WTC11 (cell line): Measurements from ENCODE around the gene EMD. TPM values are rescaled to one million over a fixed set of nuclear protein-coding genes. Genes with fewer than 3 reads are reported as not detected.

Source experiments
- ATAC-seq: fragments of 200-7000 bp; cut with Tn5 transposase; 2 replicates; pipeline ENCODE4 v1.10.0; 2021; ENCODE audit warnings: mild to moderate bottlenecking, moderate library complexity
- CTCF ChIA-PET: fragments of 300-600 bp; sonication (Branson Sonifier 250); formaldehyde crosslinking; loops from one replicate; lab custom pipeline; 2021; ENCODE audit warnings: antibody characterized with exemption; lab: Charles Lee
- POLR2A ChIA-PET: fragments of 350-600 bp; sonication (Branson Sonifier 250); formaldehyde crosslinking; loops from one replicate; lab custom pipeline; 2021; ENCODE audit warnings: antibody characterized with exemption; lab: Charles Lee
- DNase-seq: peaks from one replicate; pipeline ENCODE4 v3.0.0; 2021; ENCODE audit warnings: low spot score
- H3K27ac Mint-ChIP-seq: 2 replicates; pipeline ENCODE4 v1.8.0; 2021; ENCODE audit warnings: mixed read lengths
- H3K27me3 Mint-ChIP-seq: 2 replicates; pipeline ENCODE4 v1.8.0; 2021; ENCODE audit warnings: low read depth, mild to moderate bottlenecking, moderate library complexity, mixed read lengths
- H3K36me3 Mint-ChIP-seq: 2 replicates; pipeline ENCODE4 v1.8.0; 2021; ENCODE audit warnings: mixed read lengths
- H3K4me1 Mint-ChIP-seq: 2 replicates; pipeline ENCODE4 v1.8.0; 2022; ENCODE audit warnings: mixed read lengths
- H3K4me3 Mint-ChIP-seq: 2 replicates; pipeline ENCODE4 v1.8.0; 2021; ENCODE audit warnings: mild to moderate bottlenecking, moderate library complexity, mixed read lengths
- H3K9me3 Mint-ChIP-seq: 2 replicates; pipeline ENCODE4 v1.8.0; 2021; ENCODE audit warnings: mixed read lengths
- CBFB ChIP-seq: sonication (generic); formaldehyde crosslinking; IDR thresholded peaks from 2 replicates; pipeline ENCODE4 v1.8.1; 2022; ENCODE audit warnings: mild to moderate bottlenecking, low read depth, missing genetic modification reagents
- FOXP1 ChIP-seq: sonication (generic); formaldehyde crosslinking; IDR thresholded peaks from 2 replicates; pipeline ENCODE4 v1.8.0; 2022; ENCODE audit warnings: missing genetic modification reagents, mild to moderate bottlenecking, moderate library complexity, borderline replicate concordance
- GTF2I ChIP-seq: fragments of 250-450 bp; sonication (Bioruptor Pico); conservative IDR thresholded peaks from 2 replicates; pipeline ENCODE4 v1.4.0; 2021; ENCODE audit warnings: mild to moderate bottlenecking
- JAZF1 ChIP-seq: fragments of 250-450 bp; sonication (Bioruptor Pico); IDR thresholded peaks from 2 replicates; pipeline ENCODE4 v1.9.0; 2021; ENCODE audit warnings: moderate library complexity, mild to moderate bottlenecking, inconsistent platforms
- KAT7 ChIP-seq: sonication (generic); formaldehyde crosslinking; IDR thresholded peaks from 2 replicates; pipeline ENCODE4 v1.8.1; 2023; ENCODE audit warnings: missing genetic modification reagents, mild to moderate bottlenecking, borderline replicate concordance
- MXD4 ChIP-seq: fragments of 250-450 bp; sonication (Bioruptor Pico); IDR thresholded peaks from 2 replicates; pipeline ENCODE4 v1.8.0; 2021; ENCODE audit warnings: mild to moderate bottlenecking, moderate library complexity, borderline replicate concordance
- NFE2L1 ChIP-seq: sonication (generic); formaldehyde crosslinking; IDR thresholded peaks from 2 replicates; pipeline ENCODE4 v1.8.1; 2023; ENCODE audit warnings: missing genetic modification reagents
- NFYB ChIP-seq: sonication (generic); formaldehyde crosslinking; conservative IDR thresholded peaks from 2 replicates; pipeline ENCODE4 v1.8.0; 2022; ENCODE audit warnings: low read depth, missing genetic modification reagents
- NR1H2 ChIP-seq: sonication (generic); formaldehyde crosslinking; IDR thresholded peaks from 2 replicates; pipeline ENCODE4 v1.9.0; 2021; ENCODE audit warnings: mild to moderate bottlenecking, moderate library complexity, missing genetic modification reagents
- OVOL2 ChIP-seq: fragments of 250-450 bp; sonication (Bioruptor Pico); IDR thresholded peaks from 2 replicates; pipeline ENCODE4 v1.9.0; 2021; ENCODE audit warnings: mild to moderate bottlenecking, borderline replicate concordance
- PRRX2 ChIP-seq: fragments of 250-450 bp; sonication (Bioruptor Pico); IDR thresholded peaks from 2 replicates; pipeline ENCODE4 v1.8.0; 2021; ENCODE audit warnings: mild to moderate bottlenecking
- RORB ChIP-seq: fragments of 250-450 bp; sonication (Bioruptor Pico); IDR thresholded peaks from 2 replicates; pipeline ENCODE4 v1.9.0; 2021; ENCODE audit warnings: mild to moderate bottlenecking
- SMAD4 ChIP-seq: sonication (generic); formaldehyde crosslinking; IDR thresholded peaks from 2 replicates; pipeline ENCODE4 v1.8.0; 2022; ENCODE audit warnings: mild to moderate bottlenecking, missing genetic modification reagents
- TEAD4 ChIP-seq: sonication (generic); formaldehyde crosslinking; IDR thresholded peaks from 2 replicates; pipeline ENCODE4 v1.8.0; 2022; ENCODE audit warnings: mild to moderate bottlenecking, missing genetic modification reagents
- ZNF263 ChIP-seq: sonication (generic); formaldehyde crosslinking; IDR thresholded peaks from 2 replicates; pipeline ENCODE4 v1.8.1; 2022; ENCODE audit warnings: low read depth, mild to moderate bottlenecking, moderate library complexity, missing genetic modification reagents
- total RNA-seq: library from RNA; stranded (reverse); gene quantifications from 3 replicates; pipeline ENCODE4 v1.2.3, GENCODE V29; 2021
- TF ChIP-seq, protein P1 (sequence below): sonication (generic); formaldehyde crosslinking; IDR thresholded peaks from 2 replicates; pipeline ENCODE4 v1.8.0; 2022; ENCODE audit warnings: missing genetic modification reagents
- TF ChIP-seq, protein P2 (sequence below): sonication (generic); formaldehyde crosslinking; IDR thresholded peaks from 2 replicates; pipeline ENCODE4 v1.8.0; 2023; ENCODE audit warnings: missing genetic modification reagents, mild to moderate bottlenecking, borderline replicate concordance
- TF ChIP-seq, protein P3 (sequence below): fragments of 250-450 bp; sonication (Bioruptor Pico); IDR thresholded peaks from 2 replicates; pipeline ENCODE4 v1.9.0; 2021; ENCODE audit warnings: mild to moderate bottlenecking
- TF ChIP-seq, protein P4 (sequence below): sonication (generic); formaldehyde crosslinking; IDR thresholded peaks from 2 replicates; pipeline ENCODE4 v1.8.0; 2023; ENCODE audit warnings: missing genetic modification reagents
- TF ChIP-seq, protein P5 (sequence below): sonication (generic); formaldehyde crosslinking; IDR thresholded peaks from 2 replicates; pipeline ENCODE4 v1.8.0; 2023; ENCODE audit warnings: mild to moderate bottlenecking, missing genetic modification reagents

The EMD gene
- total RNA-seq, 1 experiment from 2014 or later: 78.3 TPM

DNA sequence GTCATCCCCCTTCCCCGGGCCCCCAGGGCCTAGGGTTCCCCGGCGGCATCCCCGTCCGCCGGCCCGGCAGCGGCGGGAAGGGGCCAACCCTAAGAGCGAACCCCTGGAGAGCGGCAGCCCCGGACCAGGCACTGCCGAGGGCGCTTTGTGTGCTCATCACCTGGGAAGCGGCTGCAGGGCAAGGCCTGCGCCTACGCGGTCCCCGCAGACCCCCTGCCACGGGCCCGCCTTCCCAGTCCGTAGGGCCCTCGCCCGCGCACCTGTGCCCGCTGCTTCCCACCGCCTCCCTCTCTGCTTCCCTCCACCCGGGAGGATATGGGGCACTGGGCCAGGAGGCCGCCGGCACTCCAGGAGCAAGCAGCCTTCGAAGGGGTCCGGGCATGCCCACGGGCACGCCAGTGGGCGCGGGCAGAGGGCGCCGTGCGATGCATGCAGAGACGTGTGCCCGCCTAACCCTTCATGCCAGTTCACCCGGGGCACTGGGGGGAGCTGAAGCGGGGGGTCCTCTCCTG, 7.2 kb upstream of the EMD start (continued):
- TF ChIP-seq JAZF1 (CRISPR knock-in tag): no peak
- no peak for TF ChIP-seq NFYB (CRISPR knock-in tag)
- TF ChIP-seq, protein P1, sequence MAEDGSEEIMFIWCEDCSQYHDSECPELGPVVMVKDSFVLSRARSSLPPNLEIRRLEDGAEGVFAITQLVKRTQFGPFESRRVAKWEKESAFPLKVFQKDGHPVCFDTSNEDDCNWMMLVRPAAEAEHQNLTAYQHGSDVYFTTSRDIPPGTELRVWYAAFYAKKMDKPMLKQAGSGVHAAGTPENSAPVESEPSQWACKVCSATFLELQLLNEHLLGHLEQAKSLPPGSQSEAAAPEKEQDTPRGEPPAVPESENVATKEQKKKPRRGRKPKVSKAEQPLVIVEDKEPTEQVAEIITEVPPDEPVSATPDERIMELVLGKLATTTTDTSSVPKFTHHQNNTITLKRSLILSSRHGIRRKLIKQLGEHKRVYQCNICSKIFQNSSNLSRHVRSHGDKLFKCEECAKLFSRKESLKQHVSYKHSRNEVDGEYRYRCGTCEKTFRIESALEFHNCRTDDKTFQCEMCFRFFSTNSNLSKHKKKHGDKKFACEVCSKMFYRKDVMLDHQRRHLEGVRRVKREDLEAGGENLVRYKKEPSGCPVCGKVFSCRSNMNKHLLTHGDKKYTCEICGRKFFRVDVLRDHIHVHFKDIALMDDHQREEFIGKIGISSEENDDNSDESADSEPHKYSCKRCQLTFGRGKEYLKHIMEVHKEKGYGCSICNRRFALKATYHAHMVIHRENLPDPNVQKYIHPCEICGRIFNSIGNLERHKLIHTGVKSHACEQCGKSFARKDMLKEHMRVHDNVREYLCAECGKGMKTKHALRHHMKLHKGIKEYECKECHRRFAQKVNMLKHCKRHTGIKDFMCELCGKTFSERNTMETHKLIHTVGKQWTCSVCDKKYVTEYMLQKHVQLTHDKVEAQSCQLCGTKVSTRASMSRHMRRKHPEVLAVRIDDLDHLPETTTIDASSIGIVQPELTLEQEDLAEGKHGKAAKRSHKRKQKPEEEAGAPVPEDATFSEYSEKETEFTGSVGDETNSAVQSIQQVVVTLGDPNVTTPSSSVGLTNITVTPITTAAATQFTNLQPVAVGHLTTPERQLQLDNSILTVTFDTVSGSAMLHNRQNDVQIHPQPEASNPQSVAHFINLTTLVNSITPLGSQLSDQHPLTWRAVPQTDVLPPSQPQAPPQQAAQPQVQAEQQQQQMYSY (CRISPR knock-in tag): no peak
- no peak for TF ChIP-seq RORB
- TF ChIP-seq OVOL2: no peak
- no peak for TF ChIP-seq GTF2I (CRISPR knock-in tag)
- TF ChIP-seq MXD4: no peak
- no peak for TF ChIP-seq ZNF263

DNA sequence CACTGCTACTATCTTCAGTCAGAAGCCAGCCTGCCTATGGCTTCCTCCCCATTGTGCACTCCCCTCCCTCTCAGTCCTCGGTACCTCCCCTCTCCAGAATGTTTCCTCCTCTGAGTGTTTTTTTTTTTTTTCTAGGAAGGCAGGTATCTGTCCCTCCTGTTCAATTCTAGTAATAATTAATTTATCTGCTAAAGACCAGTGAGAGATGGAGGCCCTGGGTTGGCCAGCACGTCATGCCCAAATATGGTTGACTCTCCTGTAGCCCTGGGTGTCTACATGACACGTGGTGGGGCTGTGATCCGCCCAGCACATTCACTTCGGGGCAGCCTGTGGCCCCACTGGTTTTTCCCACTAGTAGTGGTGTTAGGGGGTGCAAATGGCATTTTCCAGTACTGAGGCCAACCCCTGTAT, 6.5 kb upstream of the EMD start:
- DNase-seq (no peak), ATAC-seq (no peak)
- peak overlapping the region; percentile 56 for H3K4me3 Mint-ChIP-seq
- peaks cover 10% of the 10 kb centered on the region for H3K36me3 Mint-ChIP-seq
- POLR2A ChIA-PET: interaction anchor here (1.1 to 2.0 kb wide), 5 partner anchors 8 to 118 kb away, joined by 4 to 10 read pairs (median 7); partner anchors contain the start of genes RPL10 and SLC10A3
- CTCF ChIA-PET: interaction anchor here (0.5 to 3.0 kb wide), 24 partner anchors 10 to 425 kb away, joined by 3 to 43 read pairs (median 6); partner anchors contain the start of genes ATP6AP1, DNASE1L1, IKBKG and PLXNA3
- peaks cover 11% of the 10 kb centered on the region for H3K4me1 Mint-ChIP-seq
- no peaks in the 10 kb centered on the region for H3K9me3 Mint-ChIP-seq
- H3K27ac Mint-ChIP-seq: no peak overlapping the region
- H3K27me3 Mint-ChIP-seq: peaks cover 11% of the 10 kb centered on the region
- TF ChIP-seq SMAD4 (no peak), NR1H2 (CRISPR knock-in tag) (no peak), TEAD4 (CRISPR knock-in tag) (no peak), FOXP1 (no peak), KAT7 (CRISPR knock-in tag) (no peak), NFE2L1 (no peak), CBFB (no peak), PRRX2 (no peak)
- TF ChIP-seq, protein P2, sequence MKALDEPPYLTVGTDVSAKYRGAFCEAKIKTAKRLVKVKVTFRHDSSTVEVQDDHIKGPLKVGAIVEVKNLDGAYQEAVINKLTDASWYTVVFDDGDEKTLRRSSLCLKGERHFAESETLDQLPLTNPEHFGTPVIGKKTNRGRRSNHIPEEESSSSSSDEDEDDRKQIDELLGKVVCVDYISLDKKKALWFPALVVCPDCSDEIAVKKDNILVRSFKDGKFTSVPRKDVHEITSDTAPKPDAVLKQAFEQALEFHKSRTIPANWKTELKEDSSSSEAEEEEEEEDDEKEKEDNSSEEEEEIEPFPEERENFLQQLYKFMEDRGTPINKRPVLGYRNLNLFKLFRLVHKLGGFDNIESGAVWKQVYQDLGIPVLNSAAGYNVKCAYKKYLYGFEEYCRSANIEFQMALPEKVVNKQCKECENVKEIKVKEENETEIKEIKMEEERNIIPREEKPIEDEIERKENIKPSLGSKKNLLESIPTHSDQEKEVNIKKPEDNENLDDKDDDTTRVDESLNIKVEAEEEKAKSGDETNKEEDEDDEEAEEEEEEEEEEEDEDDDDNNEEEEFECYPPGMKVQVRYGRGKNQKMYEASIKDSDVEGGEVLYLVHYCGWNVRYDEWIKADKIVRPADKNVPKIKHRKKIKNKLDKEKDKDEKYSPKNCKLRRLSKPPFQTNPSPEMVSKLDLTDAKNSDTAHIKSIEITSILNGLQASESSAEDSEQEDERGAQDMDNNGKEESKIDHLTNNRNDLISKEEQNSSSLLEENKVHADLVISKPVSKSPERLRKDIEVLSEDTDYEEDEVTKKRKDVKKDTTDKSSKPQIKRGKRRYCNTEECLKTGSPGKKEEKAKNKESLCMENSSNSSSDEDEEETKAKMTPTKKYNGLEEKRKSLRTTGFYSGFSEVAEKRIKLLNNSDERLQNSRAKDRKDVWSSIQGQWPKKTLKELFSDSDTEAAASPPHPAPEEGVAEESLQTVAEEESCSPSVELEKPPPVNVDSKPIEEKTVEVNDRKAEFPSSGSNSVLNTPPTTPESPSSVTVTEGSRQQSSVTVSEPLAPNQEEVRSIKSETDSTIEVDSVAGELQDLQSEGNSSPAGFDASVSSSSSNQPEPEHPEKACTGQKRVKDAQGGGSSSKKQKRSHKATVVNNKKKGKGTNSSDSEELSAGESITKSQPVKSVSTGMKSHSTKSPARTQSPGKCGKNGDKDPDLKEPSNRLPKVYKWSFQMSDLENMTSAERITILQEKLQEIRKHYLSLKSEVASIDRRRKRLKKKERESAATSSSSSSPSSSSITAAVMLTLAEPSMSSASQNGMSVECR: no peak
- TF ChIP-seq, protein P1 (CRISPR knock-in tag): no peak
- TF ChIP-seq, protein P3, sequence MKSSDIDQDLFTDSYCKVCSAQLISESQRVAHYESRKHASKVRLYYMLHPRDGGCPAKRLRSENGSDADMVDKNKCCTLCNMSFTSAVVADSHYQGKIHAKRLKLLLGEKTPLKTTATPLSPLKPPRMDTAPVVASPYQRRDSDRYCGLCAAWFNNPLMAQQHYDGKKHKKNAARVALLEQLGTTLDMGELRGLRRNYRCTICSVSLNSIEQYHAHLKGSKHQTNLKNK: no peak
- TF ChIP-seq, protein P4, sequence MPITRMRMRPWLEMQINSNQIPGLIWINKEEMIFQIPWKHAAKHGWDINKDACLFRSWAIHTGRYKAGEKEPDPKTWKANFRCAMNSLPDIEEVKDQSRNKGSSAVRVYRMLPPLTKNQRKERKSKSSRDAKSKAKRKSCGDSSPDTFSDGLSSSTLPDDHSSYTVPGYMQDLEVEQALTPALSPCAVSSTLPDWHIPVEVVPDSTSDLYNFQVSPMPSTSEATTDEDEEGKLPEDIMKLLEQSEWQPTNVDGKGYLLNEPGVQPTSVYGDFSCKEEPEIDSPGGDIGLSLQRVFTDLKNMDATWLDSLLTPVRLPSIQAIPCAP: no peak
- TF ChIP-seq, protein P5, sequence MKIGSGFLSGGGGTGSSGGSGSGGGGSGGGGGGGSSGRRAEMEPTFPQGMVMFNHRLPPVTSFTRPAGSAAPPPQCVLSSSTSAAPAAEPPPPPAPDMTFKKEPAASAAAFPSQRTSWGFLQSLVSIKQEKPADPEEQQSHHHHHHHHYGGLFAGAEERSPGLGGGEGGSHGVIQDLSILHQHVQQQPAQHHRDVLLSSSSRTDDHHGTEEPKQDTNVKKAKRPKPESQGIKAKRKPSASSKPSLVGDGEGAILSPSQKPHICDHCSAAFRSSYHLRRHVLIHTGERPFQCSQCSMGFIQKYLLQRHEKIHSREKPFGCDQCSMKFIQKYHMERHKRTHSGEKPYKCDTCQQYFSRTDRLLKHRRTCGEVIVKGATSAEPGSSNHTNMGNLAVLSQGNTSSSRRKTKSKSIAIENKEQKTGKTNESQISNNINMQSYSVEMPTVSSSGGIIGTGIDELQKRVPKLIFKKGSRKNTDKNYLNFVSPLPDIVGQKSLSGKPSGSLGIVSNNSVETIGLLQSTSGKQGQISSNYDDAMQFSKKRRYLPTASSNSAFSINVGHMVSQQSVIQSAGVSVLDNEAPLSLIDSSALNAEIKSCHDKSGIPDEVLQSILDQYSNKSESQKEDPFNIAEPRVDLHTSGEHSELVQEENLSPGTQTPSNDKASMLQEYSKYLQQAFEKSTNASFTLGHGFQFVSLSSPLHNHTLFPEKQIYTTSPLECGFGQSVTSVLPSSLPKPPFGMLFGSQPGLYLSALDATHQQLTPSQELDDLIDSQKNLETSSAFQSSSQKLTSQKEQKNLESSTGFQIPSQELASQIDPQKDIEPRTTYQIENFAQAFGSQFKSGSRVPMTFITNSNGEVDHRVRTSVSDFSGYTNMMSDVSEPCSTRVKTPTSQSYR (CRISPR knock-in tag): no peak
